GM19438 (cell line): Measurements from ENCODE around the gene BMPR1B.

Experiments used
- ATAC-seq: cut with Tn5 transposase; IDR thresholded peaks from one replicate; pipeline ENCODE4 v1.9.1; 2021; ENCODE audit warnings: low read depth; ENCODE audit not compliant: unreplicated experiment

BMPR1B gene

DNA sequence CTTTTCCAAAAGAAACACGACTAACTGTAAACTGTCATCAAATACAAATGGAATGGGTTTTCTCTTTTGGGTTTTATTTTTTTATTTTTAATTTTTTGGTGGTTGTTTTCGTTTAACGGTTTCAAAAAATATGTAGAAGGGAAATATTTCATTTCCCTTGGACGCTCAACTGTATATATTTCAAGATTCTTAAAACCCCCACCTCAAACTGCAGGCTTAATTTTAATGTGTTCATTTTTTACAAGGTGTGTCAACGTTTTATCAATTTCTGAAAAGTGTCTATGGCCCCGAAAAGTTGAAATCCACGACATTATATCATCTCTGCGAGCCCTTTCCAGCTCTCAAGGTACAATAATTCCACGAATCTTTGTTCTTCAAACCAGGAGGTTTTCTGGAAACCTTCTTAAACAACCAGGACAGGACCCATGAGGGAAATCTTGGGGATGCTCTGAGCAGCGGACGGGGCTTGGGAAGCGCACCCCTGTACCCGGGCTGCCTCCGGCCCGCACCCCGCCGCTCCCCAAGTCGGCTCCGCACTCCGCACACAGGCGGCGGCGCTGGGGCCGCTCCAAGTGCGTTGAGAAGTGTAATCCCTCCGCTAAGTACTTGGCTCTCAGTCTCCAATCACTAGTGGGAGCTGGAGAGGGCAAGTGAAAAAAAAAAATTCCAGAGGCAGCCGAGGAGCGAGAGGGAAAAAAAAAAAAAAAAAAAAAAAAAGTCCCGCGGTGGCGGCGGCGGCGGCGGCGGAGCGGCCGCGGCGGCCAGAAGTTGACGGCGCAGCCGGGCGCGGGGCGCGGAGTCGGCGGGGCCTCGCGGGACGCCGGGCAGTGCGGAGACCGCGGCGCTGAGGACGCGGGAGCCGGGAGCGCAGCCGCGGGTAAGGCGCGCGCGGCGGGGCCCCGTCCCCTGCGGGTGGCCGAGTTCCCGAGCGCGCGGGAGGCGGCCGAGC lies at the start of gene BMPR1B:
Gene BMPR1B, plus strand, starts transcription at position 764 of the 949 bp plus-strand sequence. CDS start 346,470 bp downstream, outside the sequence.
- ATAC-seq, result no peak

DNA sequence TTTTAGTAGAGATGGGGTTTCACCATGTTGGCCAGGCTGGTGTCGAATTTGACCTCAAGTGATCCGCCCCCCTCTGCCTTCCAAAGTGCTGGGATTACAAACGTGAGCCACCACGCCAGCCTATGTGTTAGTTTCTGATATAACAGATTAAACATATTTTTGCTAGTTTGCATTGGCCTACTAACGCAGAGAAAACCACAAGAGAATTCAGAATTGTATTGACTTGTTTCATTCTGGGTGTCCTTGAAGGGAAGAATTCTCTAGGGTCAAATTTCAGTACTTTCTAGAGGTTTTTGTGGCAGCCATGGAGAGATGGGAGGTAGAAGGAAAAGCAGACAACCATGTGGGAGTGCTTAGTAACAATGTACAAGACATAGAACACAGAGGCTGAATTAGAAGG lies 46.1 kb upstream of the BMPR1B start:
- no peak for ATAC-seq

DNA sequence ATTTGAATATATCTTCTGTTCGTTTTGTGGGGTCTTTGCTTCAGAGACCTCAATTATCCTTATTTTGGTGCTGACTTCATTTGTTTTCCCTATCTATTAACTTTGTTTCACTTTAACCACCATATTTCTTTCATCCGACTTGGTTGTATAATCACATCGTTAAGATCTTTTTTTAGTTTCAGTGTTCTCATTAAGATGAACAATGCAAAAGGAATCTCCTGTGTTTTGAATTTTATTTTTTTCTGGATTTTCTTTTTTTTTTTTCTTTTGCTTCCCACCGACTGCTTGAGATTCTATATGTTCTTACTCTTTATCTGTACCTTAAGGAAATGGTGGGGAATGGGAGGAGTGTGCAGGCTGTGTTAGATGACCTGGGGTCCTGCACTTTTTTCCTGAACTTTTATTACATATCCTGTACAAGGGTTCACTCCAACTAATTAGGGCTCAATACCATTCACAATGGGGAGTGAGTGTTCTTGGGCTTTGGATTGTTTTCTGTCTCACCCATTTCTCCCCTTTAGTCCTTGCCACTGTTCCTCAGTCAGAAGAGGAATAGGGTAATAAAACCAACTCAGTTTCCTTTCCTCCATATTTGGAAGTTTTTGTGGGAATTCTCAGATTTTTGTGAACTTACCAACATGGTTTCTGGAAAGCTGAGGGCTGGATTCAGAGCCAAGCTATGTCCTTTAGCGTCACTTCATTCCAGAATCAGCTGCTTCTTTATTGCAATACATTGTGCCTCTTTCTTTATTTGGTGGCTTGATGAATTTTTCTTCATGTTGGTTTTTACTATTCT lies 43.2 kb upstream of the BMPR1B start:
- ATAC-seq, result no peak

DNA sequence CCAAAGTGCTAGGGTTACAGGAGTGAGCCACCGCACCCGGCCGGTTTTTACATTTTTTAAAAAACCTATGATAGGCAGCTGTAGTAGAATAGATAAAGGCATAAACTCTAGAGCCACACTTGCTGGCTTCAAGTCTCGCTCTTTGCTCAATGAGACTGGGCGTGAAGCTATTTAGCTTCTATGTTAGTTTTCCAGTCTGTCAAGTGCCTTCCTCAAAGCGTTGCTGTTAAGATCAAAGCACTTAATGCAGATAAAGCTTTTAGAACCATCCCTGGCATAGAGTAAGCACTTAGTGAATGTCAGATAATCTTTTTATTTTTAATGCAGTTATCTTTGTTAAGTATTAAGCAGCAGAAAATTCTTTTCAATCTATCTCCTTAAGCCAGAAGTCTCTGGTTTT lies 42.0 kb upstream of the BMPR1B start:
- no peak for ATAC-seq

DNA sequence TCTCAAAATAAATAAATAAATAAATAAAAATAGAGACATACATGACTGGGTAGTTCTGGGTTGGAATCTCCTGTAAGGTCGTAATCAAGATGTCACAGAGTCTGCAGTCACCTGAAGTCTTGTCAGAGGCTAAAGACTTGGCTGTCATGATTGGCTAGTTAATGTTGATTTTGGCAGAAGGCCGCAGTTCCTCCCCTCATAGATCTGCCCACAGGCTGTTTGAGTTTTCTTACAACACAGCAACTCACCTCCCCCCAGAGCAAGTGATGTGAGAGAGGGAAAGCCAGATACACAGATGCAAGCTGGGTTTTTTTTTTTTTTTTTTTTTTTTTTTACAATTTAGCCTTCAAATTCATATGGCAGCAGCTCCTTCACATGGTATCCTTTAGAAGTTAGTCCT lies 36.4 kb upstream of the BMPR1B start:
- no peak for ATAC-seq

DNA sequence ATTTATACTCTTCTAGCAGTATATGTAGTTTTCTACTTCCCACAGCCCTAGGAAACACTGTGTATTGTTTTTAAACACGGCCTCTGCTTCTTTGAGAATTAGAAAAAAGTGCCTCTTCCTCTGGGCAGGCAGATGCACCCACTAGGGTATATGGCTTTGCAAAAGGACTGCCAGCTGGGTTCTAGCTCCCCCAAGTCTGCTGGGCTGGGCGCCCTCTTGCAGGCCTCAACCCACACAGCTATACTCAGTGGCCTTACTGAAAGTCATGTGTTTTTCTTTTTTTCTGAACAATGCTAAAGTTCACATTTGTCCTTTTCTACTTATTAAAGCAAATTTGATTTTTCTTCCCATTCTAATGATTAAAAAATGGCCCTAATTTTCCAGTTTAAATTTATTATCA lies 35.5 kb upstream of the BMPR1B start:
- no peak for ATAC-seq

DNA sequence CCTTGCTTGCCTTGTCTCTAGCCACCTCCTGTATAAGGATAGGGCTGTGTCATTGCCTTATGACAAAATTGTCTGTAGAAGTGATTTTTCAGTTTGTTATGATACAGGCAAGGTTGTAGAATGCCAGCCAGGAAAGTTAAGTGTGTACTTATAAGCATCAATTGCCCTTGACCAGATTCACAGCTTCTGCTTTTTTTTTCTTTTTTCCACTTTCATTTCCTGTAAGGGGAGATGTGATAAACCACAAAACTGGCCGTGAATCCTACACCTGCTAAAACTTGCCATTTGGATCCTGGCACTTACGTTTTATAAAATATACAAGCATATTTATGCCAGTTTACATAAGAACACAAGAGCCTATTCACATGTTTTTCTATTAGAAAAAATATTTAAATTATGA lies 35.0 kb upstream of the BMPR1B start:
- ATAC-seq, result no peak

DNA sequence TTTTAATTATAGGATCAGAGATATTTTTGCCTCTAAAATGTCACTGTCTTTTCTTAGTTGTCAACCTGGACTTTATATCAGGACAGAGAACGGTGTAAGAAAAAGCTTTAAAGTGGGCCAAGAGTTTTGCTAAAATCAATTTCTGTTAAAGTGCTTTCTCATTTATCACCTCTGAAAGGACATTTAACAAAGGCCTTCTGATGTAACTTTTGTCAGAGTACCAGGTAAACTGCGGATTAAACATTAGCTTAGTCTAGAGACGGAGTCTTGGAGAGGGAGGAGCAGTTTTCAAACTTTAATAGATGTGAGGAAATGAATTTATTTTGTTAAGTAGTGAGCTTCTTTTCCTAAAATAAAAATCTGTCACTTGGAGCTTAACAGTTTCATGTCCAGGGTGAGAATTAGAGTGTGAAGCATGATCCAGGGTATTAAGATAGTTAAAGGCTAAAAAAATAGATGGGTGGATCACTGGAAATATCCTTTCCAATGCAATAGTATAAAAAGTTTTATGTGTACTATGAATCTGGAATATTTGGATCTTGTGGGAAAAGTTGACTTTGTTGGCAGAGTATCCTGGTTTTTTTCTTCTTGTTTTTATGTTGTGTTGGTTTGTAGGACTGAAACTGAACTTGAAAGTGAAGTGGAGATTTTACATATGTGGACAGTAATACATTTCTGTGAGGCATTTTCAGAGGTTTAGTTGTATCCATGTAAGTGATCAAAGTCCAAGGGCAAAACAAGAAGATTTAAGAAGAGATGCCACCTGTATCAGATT lies 33.6 kb upstream of the BMPR1B start:
- ATAC-seq, result no peak

DNA sequence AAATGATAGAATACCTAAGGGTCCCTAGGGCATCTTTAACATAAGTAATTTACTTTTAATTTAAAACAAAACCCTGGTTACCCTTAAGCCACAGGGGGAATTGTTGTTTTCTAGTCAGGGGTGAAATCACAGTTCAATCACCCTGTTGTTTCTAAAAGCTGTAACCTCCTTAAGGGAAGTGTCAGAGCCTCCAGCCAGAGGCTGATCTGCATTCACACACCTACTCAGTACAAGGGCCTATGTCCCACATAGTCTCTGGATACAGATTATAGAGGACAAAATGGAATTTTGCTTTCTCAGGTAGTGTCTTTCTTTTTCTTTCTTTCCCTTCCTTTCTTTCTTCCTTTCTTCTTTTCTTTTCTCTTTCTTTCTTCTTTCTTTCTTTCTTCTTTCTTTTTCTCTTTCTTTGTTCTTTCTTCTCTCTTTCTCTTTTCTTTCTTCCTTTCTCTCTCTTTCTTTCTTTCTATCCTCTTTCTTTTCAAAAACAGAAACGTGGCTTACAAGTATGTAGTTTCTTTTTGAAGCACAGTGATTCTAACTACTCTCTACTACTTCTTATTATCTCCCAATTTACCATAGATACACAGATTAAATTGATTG lies 31.1 kb upstream of the BMPR1B start:
- ATAC-seq, result no peak

DNA sequence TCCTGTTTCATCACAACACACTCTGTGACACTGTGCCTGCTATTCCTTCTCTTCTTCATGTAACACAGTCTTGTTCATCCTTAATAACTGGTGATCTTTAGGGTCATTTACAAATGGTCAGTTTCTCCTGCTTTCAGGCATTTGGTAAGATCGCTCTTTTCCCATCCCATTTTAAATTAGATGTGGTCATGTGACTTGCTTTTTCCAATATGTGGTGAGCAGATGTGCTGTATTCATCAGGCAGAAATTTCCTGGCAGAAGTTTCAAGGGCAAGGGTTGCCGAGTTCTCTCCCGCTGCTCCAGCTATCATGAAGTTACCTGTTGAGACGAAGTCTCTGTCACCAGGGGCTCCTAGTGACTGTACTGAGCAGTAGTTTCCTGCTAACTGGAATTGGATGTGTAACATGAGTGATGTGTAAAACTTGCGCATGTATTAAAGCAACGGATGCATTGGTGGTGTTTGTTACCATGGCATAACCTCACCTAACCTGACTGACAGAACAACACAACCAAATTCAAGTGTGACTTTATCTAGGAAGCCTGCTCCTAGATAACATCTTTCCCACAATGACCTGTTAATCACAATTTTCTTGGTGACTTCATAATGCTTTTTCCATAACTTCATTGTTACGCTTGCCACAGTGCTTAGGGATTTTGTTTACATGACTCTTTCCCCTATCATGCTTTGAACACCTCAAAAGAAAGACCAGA lies 29.5 kb upstream of the BMPR1B start:
- no peak for ATAC-seq

DNA sequence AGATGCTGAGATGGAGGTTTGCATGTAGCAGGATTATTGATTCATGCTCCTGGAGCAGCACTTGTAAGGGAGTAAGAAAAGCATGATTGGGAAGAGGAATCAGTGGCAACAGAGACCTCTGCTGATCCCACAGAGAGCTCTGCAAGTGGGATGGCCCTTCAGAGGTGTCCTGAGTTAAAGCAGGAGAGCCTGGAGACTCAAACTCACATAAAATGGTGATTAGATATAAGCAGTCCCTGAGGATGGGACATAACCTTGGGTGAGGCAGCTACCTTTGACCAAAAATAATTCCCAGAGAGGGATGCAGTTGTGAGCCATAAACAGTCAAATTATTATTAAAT lies 25.4 kb upstream of the BMPR1B start:
- ATAC-seq, result no peak

DNA sequence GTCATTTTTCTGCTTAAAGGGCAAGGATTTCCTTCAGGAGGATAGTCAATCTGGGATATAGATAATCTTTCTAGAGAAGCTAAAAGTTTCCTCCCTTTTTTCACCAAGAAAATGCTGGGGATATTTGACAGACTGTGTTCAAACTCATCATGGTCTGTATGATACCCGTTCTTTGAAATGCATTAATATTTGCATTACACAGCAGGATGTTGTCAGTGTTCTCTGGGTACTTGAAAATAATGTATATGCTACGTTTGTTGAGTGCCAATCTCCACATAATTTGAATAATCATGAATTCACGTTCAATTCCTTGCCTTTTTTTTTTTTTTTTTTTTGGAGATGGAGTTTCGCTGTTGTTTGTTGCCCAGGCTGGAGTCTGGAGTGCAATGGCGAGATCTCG lies 18.0 kb upstream of the BMPR1B start:
- ATAC-seq, result no peak

DNA sequence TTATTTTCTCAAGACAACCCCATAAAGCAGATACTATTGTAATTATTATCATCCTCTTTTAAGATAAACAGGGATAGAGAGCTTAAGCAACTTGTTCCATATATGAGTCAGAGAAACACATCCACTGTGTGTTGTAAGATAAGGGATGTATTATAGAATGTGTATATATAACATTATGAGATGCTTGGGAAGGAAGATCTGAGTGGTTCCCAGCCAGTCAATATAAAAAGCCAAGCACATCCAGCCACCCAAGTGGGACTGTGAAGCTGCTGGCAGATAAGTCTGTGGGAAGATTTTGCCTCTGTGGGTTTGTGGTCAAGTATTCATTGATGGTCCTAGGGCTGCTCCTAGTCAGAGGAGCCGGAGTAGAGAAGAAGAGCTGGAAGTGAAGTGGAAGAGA lies 16.5 kb upstream of the BMPR1B start:
- no peak for ATAC-seq

DNA sequence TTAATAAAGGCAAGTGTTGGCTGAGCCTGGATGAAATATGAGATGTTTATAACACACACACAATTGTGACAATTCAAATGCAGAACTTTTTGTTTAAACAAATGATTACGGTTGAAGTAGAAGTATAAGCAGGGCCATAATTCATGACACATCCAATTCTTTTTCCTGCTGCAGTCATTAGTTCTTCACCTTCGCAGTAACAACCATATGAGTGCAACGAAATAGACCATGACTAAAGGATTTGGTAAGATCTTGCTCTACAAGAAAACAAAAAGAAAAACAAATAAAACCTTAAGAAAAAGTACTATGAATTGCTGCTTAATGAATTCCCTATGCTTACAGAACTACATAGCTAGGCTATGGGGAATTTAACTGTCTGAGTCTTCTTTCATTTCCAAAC lies 13.9 kb upstream of the BMPR1B start:
- ATAC-seq, result no peak

DNA sequence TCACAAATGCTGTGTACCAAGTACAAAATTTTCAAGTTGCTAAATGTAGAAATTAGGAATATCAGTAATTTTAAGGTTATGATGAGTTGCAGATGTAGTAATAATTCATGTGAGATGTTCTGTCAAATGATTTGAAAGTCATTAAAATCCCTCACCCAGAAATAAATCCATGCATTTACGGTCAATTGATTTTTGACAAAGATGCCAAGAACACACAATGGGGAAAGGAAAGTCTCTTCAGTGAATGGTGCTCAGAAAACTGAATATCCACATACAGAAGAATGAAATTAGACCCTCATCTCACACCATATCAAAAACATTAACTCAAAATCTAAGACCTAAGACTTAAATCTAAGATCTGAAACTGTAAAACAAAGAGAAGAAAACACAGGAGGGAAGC lies 12.9 kb upstream of the BMPR1B start:
- no peak for ATAC-seq

DNA sequence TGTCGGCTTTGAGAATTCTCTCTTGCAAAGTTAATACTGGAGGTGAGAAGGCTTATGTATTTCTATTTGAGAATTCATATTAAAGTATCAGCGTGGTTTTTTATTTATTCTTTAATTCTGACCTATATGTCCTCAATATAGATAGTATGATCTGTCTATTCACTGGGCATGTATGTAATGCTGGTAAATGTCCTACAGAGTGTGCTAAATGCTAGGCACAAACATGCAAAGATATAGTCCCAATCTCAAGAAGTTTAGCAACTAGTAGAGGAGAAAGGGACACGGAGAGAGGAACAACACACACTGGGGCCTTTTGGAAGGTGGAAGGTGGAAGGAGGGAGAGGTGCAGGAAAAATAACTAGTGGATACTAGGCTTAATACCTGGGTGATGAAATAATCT lies 11.0 kb upstream of the BMPR1B start:
- ATAC-seq, result no peak

DNA sequence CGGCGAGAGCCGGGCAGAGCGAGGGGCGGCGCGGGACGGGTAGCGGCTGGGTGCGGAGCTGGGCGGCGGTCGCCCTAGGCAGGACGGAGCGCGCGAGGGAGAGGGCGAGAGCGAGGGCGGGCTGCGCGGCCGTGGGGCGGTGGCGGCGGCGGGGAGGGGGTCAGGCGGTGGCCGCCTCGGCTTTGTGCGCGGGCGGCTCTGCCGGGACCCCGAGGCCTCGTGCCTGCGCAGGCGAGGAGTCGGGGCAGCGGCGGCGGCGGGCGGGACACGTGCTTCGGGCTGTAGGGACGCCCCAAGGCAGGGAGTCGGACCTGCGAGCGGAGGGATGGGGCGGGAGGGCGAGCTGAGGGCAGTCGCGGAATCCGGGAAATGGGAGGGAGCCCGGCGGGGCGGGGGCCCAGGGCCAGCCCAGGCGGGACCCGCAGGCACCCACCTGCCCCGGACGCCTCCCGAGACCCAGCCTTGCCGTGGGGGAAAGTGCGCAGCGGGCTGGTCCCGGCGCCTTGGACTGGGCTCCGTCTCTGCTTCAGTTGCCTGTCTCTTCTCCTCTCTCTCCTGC lies 465 bp downstream of the BMPR1B start:
- ATAC-seq, result no peak

DNA sequence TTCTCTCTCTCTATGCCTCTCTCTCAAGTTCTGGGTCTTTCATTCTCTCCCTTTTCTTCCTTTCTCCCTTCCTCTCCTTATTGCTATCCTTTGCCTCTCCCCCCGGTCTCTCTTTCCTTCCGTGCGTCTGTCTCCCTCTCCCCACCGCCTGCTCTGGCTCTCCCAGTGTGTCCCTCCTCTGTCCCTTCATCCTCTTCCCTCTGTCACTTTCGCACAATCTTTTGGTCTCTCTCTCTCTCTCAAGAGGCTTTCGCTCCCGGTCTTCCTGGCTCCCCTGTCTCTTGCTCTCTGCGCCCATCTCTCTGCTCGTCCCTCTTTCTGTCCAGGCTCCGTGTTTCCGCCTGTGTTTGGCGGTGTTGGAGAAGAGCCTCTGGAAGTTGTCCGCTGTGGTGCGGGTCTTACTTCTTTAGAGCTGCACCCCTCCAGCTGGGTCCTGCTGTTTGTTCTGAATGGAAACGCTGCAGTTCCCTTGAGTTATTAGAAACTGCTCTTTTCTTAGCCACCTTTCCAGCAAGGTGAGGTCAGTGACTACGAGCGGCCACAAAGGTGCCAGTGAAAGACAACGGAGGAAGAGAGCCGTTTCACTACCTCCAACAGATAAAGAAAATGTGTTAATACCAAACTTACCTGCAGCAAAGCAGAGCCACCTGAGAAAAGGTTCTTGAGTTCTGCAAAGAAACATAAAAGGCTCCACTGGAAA lies 1.1 kb downstream of the BMPR1B start:
- ATAC-seq, result no peak

DNA sequence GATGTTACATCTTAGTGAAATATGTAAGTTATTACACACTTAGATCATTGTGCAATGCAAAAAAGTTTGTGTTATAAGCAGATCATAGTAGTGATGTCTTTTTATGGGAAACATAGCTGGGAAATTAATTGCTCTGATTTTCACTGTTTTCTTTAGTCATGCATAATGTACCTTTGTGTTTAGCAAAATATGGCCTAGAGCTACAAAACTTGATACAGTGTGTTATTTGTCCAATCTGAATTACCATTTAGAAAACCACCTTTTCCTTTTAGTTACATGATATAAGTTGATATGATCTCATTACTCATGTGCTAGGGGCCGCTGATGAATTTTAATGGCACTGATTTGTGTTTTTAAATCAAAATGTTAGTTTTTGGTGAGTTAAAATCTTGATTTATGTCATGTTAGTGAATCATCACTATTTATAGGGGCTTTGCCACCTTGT lies 2.0 kb downstream of the BMPR1B start:
- ATAC-seq, result no peak
